Esophagus squamous epithelium (tissue), 5 donors: Measurements from ENCODE around the gene EMC10. TPM values are rescaled to one million over a fixed set of nuclear protein-coding genes. Genes with fewer than 3 reads are reported as not detected.

Source experiments
- DNase-seq: peaks from one replicate; lab custom pipeline; 2025; lab: John Stamatoyannopoulos, UW
- H3K27ac ChIP-seq, 4 donors: fragments of 200-600 bp; sonication (generic); one replicate each; pipeline ENCODE4 v1.5.1; 2016 to 2019; ENCODE audit warnings: mild to moderate bottlenecking in 1 of 4
- H3K27me3 ChIP-seq, 4 donors: fragments of 200-600 bp; sonication (generic); 1 replicate in 3 of 4; 2 replicates in 1 of 4; pipeline versions ENCODE4 v1.5.1 to v1.6.0; 2017 to 2021; ENCODE audit warnings: antibody characterized with exemption in 1 of 4
- H3K36me3 ChIP-seq, 3 donors: fragments of 200-600 bp; sonication (generic); one replicate each; pipeline ENCODE4 v1.5.1; 2016 to 2019
- H3K4me1 ChIP-seq, 3 donors: fragments of 200-600 bp; sonication (generic); one replicate each; pipeline ENCODE4 v1.5.1; 2017 to 2019
- H3K4me3 ChIP-seq, 4 donors: fragments of 200-600 bp; sonication (generic); 1 replicate in 3 of 4; 2 replicates in 1 of 4; pipeline ENCODE4 v1.5.1; 2016 to 2019; ENCODE audit warnings: mild to moderate bottlenecking in 2 of 4, moderate library complexity in 1 of 4
- H3K9me3 ChIP-seq, 3 donors: fragments of 200-600 bp; sonication (generic); one replicate each; pipeline ENCODE4 v1.5.1; 2016 to 2019
- CTCF ChIP-seq, 6 experiments: fragments of 450-650 bp in 4 of 6; fragments of 200-600 bp in 2 of 6; sonication (generic) in 2 of 6; IDR thresholded peaks; one replicate each; pipeline ENCODE4 v1.5.1; 2016 to 2019; ENCODE audit warnings: antibody characterized with exemption in 6 of 6, mild to moderate bottlenecking in 4 of 6, moderate library complexity in 4 of 6
- POLR2A ChIP-seq, 4 donors: fragments of 450-650 bp; IDR thresholded peaks; one replicate each; pipeline ENCODE4 v1.6.1; 2017; ENCODE audit warnings: antibody characterized with exemption in 4 of 4, mild to moderate bottlenecking in 4 of 4, moderate library complexity in 3 of 4
- WGBS, 2 donors: methylation state at CpG; one replicate each; pipeline ENCODE4 v1.1.5; 2018; 5-methylcytosine and 5-hydroxymethylcytosine counted together
- intact Hi-C: fragments of 100-400 bp; cut with DNase I; formaldehyde crosslinking; loops from one replicate; pipeline ENCODE4 v1.15.0; 2022
- total RNA-seq, 4 donors: library from RNA; depleted of rRNA; stranded (reverse); fragments of >200 nt; gene quantifications; one replicate each; pipeline ENCODE4 v1.1.0, GENCODE V29; 2016
- donor health status: DM: yes; HTN: yes; CAD: no.

EMC10 gene
- total RNA-seq, 4 donors from 2014 or later: 50.2 to 76.1 (median 59.7) TPM

- intact Hi-C loops: no loop called here
- Histone ChIP-seq H3K27ac (no peak overlapping the region), H3K27me3 (peaks cover 0 to 22% (median 0%) of the 10 kb centered on the region in 4 donors), H3K36me3 (peaks cover 0 to 5% (median 0%) of the 10 kb centered on the region in 3 donors), H3K4me3 (no peak overlapping the region), H3K4me1 (peaks cover 7 to 25% (median 8%) of the 10 kb centered on the region in 3 donors), H3K9me3 (no peaks in the 10 kb centered on the region)
- TF ChIP-seq POLR2A (IDR thresholded peaks at IDR 0.05): no peak
- DNase-seq: no peak
- 53 to 62% methylated on average over 10 to 11 of the region's 12 CpGs for WGBS, 2 donors
These were observed 36.9 kb downstream of the EMC10 start for GRCh38 chr19:50512999-50513745.

- Histone ChIP-seq H3K36me3 (peaks cover 0 to 4% (median 0%) of the 10 kb centered on the region in 3 donors), H3K4me3 (no peak within 1 kb of the TSS), H3K27ac (no peak within 1 kb of the TSS), H3K9me3 (no peaks in the 10 kb centered on the region), H3K27me3 (peaks cover 0 to 22% (median 0%) of the 10 kb centered on the region in 4 donors), H3K4me1 (peaks cover 7 to 25% (median 8%) of the 10 kb centered on the region in 3 donors)
- no peak for DNase-seq
- TF ChIP-seq CTCF (IDR thresholded peaks at IDR 0.05): no peak
- TF ChIP-seq POLR2A (IDR thresholded peaks at IDR 0.05): no peak
- WGBS, 2 donors: 26 to 48% methylated on average over 12 to 19 of the region's 22 CpGs
- intact Hi-C loops: no loop called here
These were observed 37.5 kb downstream of the EMC10 start, which contains the start of gene ASPDH for GRCh38 chr19:50513746-50514345. Gene ASPDH (minus strand): TSS chr19:50513913. CDS start chr19:50513823, 90 bp downstream.

GRCh38 chr19:50514346-50515167 is 38.2 kb downstream of the EMC10 start:
- WGBS, 2 donors: 38 to 42% methylated on average over 23 to 26 of the region's 38 CpGs
- Histone ChIP-seq H3K4me1 (peaks cover 7 to 21% (median 8%) of the 10 kb centered on the region in 3 donors), H3K27me3 (peaks cover 0 to 22% (median 0%) of the 10 kb centered on the region in 4 donors), H3K4me3 (no peak overlapping the region), H3K27ac (no peak overlapping the region), H3K9me3 (no peaks in the 10 kb centered on the region), H3K36me3 (no peaks in the 10 kb centered on the region)
- no peak for DNase-seq
- TF ChIP-seq CTCF (IDR thresholded peaks at IDR 0.05) (no peak), POLR2A (IDR thresholded peaks at IDR 0.05) (no peak)
- intact Hi-C loops: no loop called here

GRCh38 chr19:50515168-50515561 is 38.9 kb downstream of the EMC10 start:
- Histone ChIP-seq H3K27ac (no peak overlapping the region), H3K9me3 (no peaks in the 10 kb centered on the region), H3K27me3 (peaks cover 0 to 22% (median 0%) of the 10 kb centered on the region in 4 donors), H3K36me3 (no peaks in the 10 kb centered on the region), H3K4me3 (no peak overlapping the region), H3K4me1 (peaks cover 5 to 16% (median 6%) of the 10 kb centered on the region in 3 donors)
- TF ChIP-seq CTCF (IDR thresholded peaks at IDR 0.05) (no peak), POLR2A (IDR thresholded peaks at IDR 0.05) (no peak)
- no peak for DNase-seq
- no CpG with 5 or more reads among the region's 11 CpGs for WGBS, 2 donors
- intact Hi-C loops: no loop called here

GRCh38 chr19:50516456-50516855 is 40.1 kb downstream of the EMC10 start:
- Histone ChIP-seq H3K36me3 (no peaks in the 10 kb centered on the region), H3K4me3 (peak overlapping the region in 1 of 4 donors; percentile 23), H3K27me3 (peaks cover 0 to 22% (median 0%) of the 10 kb centered on the region in 4 donors), H3K9me3 (no peaks in the 10 kb centered on the region), H3K4me1 (peaks cover 0 to 8% (median 0%) of the 10 kb centered on the region in 3 donors), H3K27ac (no peak overlapping the region)
- intact Hi-C loops: no loop called here
- no peak for DNase-seq
- 49 to 59% methylated on average over 5 to 11 of the region's 12 CpGs for WGBS, 2 donors
- no peak for TF ChIP-seq POLR2A (IDR thresholded peaks at IDR 0.05)
- TF ChIP-seq CTCF (IDR thresholded peaks at IDR 0.05): no peak
